ENCODE results near the gene MEF2A. TPM values are rescaled to one million over a fixed set of nuclear protein-coding genes. Genes with fewer than 3 reads are reported as not detected.

The MEF2A gene
- polyA plus RNA-seq, 1 experiment: 34.3 TPM

DNA sequence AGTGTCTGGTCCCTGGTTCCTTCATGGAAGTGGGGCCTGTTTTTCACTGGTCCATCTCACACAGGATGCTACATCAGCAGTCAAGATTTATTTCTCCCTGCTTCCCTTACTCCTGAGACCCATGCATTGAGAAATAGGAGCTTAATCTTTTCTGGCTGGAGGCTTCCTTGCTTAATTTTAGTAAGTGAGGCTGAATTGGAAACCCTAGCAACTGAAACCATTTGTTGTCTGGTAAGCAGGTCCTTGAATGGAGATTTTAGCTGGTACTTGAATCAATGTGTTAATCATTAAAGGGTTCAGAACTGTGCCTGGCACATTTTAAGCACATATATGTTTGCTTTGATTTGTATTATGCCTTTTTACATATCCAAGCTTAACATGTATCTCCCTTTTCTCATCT, 20.2 kb upstream of the MEF2A start:
- CTCF ChIA-PET: interaction anchor here (0.7 to 1.4 kb wide), 3 partner anchors 10 to 30 kb away, joined by 3 to 4 read pairs (median 3); no protein-coding TSS in a partner anchor
- no peak for DNase-seq (ENCODE audit: low read depth)
- POLR2A ChIA-PET: no interaction called here
- H3K27me3 ChIP-seq (ENCODE audit: control insufficient read depth, insufficient read depth, low read length): no peaks in the 10 kb centered on the region
- no peak overlapping the region for H3K4me3 ChIP-seq (ENCODE audit: low read depth, low read length)
- TF ChIP-seq, protein P1, sequence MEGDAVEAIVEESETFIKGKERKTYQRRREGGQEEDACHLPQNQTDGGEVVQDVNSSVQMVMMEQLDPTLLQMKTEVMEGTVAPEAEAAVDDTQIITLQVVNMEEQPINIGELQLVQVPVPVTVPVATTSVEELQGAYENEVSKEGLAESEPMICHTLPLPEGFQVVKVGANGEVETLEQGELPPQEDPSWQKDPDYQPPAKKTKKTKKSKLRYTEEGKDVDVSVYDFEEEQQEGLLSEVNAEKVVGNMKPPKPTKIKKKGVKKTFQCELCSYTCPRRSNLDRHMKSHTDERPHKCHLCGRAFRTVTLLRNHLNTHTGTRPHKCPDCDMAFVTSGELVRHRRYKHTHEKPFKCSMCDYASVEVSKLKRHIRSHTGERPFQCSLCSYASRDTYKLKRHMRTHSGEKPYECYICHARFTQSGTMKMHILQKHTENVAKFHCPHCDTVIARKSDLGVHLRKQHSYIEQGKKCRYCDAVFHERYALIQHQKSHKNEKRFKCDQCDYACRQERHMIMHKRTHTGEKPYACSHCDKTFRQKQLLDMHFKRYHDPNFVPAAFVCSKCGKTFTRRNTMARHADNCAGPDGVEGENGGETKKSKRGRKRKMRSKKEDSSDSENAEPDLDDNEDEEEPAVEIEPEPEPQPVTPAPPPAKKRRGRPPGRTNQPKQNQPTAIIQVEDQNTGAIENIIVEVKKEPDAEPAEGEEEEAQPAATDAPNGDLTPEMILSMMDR (IDR thresholded peaks at IDR 0.05; ENCODE audit: insufficient read depth, low read depth, low read length): no peak
- H3K36me3 ChIP-seq (ENCODE audit: control insufficient read depth, insufficient read depth, low read length): no peaks in the 10 kb centered on the region

DNA sequence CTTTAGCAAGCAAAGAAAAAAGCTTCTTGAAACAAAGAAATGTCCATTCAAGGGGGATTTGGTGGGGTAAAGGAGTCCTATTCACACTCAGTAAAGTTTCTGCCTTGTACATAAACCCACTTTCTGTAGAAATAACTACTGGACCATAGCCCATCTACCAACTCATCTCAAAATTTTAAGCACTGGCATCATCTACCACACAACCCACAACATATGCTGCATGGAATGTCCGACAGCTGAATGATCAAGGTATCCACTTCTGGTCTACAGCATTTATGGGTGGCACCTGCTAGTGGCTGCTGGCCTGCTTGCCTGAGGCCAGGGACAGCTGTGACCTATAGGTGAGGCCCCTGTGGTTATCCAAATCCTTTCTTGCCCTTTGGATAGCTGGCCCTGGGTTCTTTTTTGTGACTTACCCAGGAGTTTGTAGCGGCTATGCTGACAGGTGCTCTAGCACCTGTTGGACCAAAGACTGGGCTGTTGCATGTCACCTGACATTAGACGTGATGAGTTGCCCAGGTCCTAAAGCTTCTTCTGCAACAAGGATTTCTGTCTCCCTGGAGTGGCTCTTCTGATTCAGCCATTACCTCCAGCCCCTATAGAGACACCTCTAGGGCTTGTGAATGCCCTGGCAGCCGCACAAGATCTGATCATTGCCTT, 19.2 kb upstream of the MEF2A start:
- Histone ChIP-seq H3K4me3 (ENCODE audit: low read depth, low read length) (no peak overlapping the region), H3K36me3 (ENCODE audit: control insufficient read depth, insufficient read depth, low read length) (no peaks in the 10 kb centered on the region), H3K27me3 (ENCODE audit: control insufficient read depth, insufficient read depth, low read length) (no peaks in the 10 kb centered on the region)
- TF ChIP-seq, protein P1 (IDR thresholded peaks at IDR 0.05; ENCODE audit: insufficient read depth, low read depth, low read length): no peak
- POLR2A ChIA-PET: no interaction called here
- no peak for DNase-seq (ENCODE audit: low read depth)
- CTCF ChIA-PET: interaction anchor here (0.9 to 1.4 kb wide), 4 partner anchors 11 to 17 kb away, joined by 3 to 4 read pairs (median 3); no protein-coding TSS in a partner anchor

DNA sequence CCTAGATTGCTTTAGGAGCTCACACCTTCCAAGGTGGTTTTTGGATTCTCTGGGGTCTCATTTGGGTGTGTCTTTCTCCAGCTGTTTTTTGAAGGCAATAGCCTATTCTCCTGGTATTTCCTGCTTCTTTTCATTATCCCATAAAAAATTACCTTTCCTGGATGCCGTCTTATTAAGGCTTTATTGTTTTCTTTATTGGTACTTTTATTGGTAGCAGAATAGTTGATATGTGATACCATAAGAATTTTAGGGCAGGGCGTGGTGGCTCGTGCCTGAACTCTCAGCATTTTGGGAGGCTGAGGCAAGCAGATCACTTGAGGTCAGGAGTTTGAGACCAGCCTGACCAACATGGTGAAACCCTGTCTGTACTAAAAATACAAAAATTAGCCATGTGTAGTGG, 18.3 kb upstream of the MEF2A start:
- TF ChIP-seq, protein P1 (IDR thresholded peaks at IDR 0.05; ENCODE audit: insufficient read depth, low read depth, low read length): no peak
- POLR2A ChIA-PET: interaction anchor here (0.6 kb wide), 1 partner anchor 60 kb away, joined by 3 read pairs; no protein-coding TSS in a partner anchor
- Histone ChIP-seq H3K36me3 (ENCODE audit: control insufficient read depth, insufficient read depth, low read length) (no peaks in the 10 kb centered on the region), H3K4me3 (ENCODE audit: low read depth, low read length) (no peak overlapping the region), H3K27me3 (ENCODE audit: control insufficient read depth, insufficient read depth, low read length) (no peaks in the 10 kb centered on the region)
- no peak for DNase-seq (ENCODE audit: low read depth)
- CTCF ChIA-PET: interaction anchor here (0.6 to 1.0 kb wide), 2 partner anchors 10 to 53 kb away, joined by 3 read pairs; no protein-coding TSS in a partner anchor

DNA sequence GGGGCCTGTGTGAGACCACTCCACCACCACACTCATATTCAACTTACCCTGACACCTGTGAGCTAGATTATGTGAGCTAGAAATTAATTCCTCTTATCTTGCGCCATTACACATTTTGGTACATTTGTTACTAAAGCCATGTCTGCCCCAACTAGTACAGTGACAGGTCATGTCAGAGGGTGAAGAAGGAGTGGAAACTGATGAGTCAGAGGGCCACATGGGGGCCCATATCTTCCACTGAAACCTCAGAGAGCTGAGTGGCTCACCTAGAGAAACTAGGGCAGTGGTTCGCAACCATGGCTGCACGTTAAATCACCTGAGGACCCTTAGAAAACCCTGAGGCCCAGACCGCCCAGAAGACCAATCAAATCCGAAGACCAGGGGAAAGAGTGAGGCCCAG, 15.7 kb upstream of the MEF2A start:
- no peak overlapping the region for H3K4me3 ChIP-seq (ENCODE audit: low read depth, low read length)
- H3K27me3 ChIP-seq (ENCODE audit: control insufficient read depth, insufficient read depth, low read length): no peaks in the 10 kb centered on the region; the same call in 1 of the 2 replicates
- TF ChIP-seq, protein P1 (IDR thresholded peaks at IDR 0.05; ENCODE audit: insufficient read depth, low read depth, low read length): no peak
- H3K36me3 ChIP-seq (ENCODE audit: control insufficient read depth, insufficient read depth, low read length): no peaks in the 10 kb centered on the region
- CTCF ChIA-PET: interaction anchor here (0.9 to 1.2 kb wide), 2 partner anchors 14 to 138 kb away, joined by 3 read pairs; no protein-coding TSS in a partner anchor
- no peak for DNase-seq (ENCODE audit: low read depth)
- POLR2A ChIA-PET: no interaction called here

DNA sequence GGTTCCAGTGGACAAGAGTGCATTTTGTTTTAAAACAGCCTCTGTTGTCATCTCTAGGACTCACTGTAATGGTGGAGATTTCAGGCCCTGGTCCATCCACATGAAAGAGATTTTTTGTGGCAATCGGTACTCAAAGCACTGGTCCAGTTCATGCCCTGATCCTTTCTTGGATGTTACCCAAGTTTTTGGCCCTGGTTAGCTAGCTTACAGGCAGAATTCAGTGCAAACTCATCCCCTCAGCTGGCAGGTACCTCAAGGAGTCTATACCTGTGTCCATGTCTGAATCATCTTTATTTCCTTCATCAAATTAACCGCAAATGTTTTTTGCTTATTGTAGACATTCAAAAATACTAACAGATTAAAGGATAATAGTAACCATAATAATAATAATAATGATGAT, 13.7 kb upstream of the MEF2A start:
- TF ChIP-seq, protein P1 (IDR thresholded peaks at IDR 0.05; ENCODE audit: insufficient read depth, low read depth, low read length): no peak
- CTCF ChIA-PET: interaction anchor here (1.0 kb wide), 1 partner anchor 152 kb away, joined by 3 read pairs; no protein-coding TSS in a partner anchor
- Histone ChIP-seq H3K4me3 (ENCODE audit: low read depth, low read length) (no peak overlapping the region), H3K27me3 (ENCODE audit: control insufficient read depth, insufficient read depth, low read length) (no peaks in the 10 kb centered on the region; the same call in 1 of the 2 replicates), H3K36me3 (ENCODE audit: control insufficient read depth, insufficient read depth, low read length) (no peaks in the 10 kb centered on the region)
- POLR2A ChIA-PET: no interaction called here
- DNase-seq (ENCODE audit: low read depth): no peak

Measured in BJ (cell line).